Uterus (tissue), 2 donors: ENCODE data around the gene IQCK.

Source experiments
- CTCF ChIP-seq, 4 experiments: fragments of 200-600 bp in 2 of 4; fragments of 450-650 bp in 2 of 4; sonication (generic) in 2 of 4; IDR thresholded peaks; one replicate each; pipeline ENCODE4 v1.5.1; 2016 to 2019; ENCODE audit warnings: antibody characterized with exemption in 4 of 4, mild to moderate bottlenecking in 2 of 4, moderate library complexity in 1 of 4
- POLR2A ChIP-seq, 2 donors: fragments of 450-650 bp; IDR thresholded peaks; one replicate each; pipeline ENCODE4 v1.6.1; 2016; ENCODE audit warnings: antibody characterized with exemption in 2 of 2, mild to moderate bottlenecking in 1 of 2, moderate library complexity in 1 of 2

DNA sequence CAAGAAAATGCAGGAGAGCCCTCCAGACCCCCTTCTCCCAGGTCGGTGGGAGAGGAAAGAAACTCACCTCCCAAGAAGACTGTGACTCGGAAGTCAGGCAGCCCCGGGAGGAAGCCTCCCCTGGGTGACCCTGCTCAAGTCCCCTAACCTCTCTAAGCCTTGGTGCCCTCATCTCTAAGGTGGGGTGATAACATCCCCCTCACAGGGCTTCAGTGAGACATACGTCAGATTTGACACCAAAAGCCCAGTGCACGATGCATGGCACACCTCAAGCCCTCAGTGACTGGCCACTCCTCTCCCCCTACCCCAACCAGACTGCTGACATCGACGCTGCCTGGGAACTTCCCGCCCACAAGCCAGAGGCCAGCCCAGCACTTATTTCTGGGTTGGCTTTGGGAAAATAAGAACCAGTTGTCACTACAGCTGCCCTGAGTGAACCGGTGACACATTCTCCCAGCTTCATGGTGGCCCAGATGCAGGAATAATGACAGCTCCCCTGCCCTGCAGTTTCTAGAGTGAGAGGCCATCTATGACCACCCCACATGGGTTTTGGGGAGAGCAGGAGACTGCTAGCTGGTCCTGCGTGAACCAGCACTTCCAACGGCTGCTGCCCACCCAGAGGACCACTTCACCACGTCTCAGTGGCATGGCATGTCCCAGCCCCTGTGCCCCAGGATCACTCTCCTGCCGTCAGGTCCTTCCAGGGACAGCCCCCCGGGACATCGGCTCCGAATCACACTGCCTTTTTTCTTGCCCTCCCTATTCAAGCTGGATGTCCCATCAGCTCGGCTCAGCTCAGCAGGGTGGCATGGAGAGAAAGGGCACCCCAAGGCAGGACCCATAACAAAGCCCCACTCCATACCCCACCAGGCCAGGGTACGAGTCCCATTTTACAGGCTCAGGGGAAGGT, 9.5 kb upstream of the IQCK start:
- TF ChIP-seq CTCF (IDR thresholded peaks at IDR 0.05) (no peak), POLR2A (IDR thresholded peaks at IDR 0.05) (no peak)
